GM19240 (cell line): Measurements from ENCODE around the gene SYT17.

Experiments
- DNase-seq: peaks from one replicate; pipeline ENCODE4 v3.0.0; 2011; ENCODE audit warnings: low spot score; ENCODE audit not compliant: insufficient read length

The SYT17 gene

GRCh38 chr16:19245326-19245925 lies 77.4 kb downstream of the SYT17 start:
- DNase-seq: no peak

GRCh38 chr16:19252904-19253303 lies 84.9 kb downstream of the SYT17 start:
- no peak for DNase-seq

- DNase-seq: no peak
These were observed 86.6 kb downstream of the SYT17 start for GRCh38 chr16:19254611-19255010.

- DNase-seq: no peak
These were observed 96.2 kb downstream of the SYT17 start for GRCh38 chr16:19264123-19264673.

GRCh38 chr16:19265380-19265930 lies 97.4 kb downstream of the SYT17 start:
- DNase-seq: no peak

- no peak for DNase-seq
These were observed 98.7 kb downstream of the SYT17 start for GRCh38 chr16:19266774-19267173.

GRCh38 chr16:19269098-19269497 lies 101.1 kb downstream of the SYT17 start:
- DNase-seq: no peak

- no peak for DNase-seq
These were observed 106.2 kb downstream of the SYT17 start for GRCh38 chr16:19274165-19274797.

GRCh38 chr16:19278403-19278802 lies 110.4 kb downstream of the SYT17 start:
- no peak for DNase-seq

GRCh38 chr16:19281246-19281645 lies 113.2 kb downstream of the SYT17 start:
- no peak for DNase-seq

GRCh38 chr16:19282101-19282500 lies 114.1 kb downstream of the SYT17 start:
- DNase-seq: no peak

- DNase-seq: no peak
These were observed 115.6 kb downstream of the SYT17 start for GRCh38 chr16:19283637-19284036.

- no peak for DNase-seq
These were observed 116.2 kb downstream of the SYT17 start for GRCh38 chr16:19284207-19284606.

- no peak for DNase-seq
These were observed 117.4 kb downstream of the SYT17 start, which contains the start of gene CLEC19A for GRCh38 chr16:19285431-19285830. Gene CLEC19A, plus strand, starts transcription at chr16:19285731. Its CDS starts 121 bp downstream, at chr16:19285852.

GRCh38 chr16:19286827-19287226 lies 118.8 kb downstream of the SYT17 start:
- DNase-seq: no peak

- DNase-seq: no peak
These were observed 119.2 kb downstream of the SYT17 start for GRCh38 chr16:19287241-19287640.

- no peak for DNase-seq
These were observed 121.1 kb downstream of the SYT17 start for GRCh38 chr16:19288872-19289799.

- no peak for DNase-seq
These were observed 121.9 kb downstream of the SYT17 start for GRCh38 chr16:19289811-19290485.

GRCh38 chr16:19290860-19291259 lies 122.8 kb downstream of the SYT17 start:
- DNase-seq: no peak

- no peak for DNase-seq
These were observed 123.4 kb downstream of the SYT17 start for GRCh38 chr16:19291475-19291874.

GRCh38 chr16:19292186-19292585 lies 124.1 kb downstream of the SYT17 start:
- DNase-seq: no peak
